HCEC 1CT (cell line): ENCODE measurements around the gene TMEM132C.

Source experiments
- DNase-seq: peaks from one replicate; pipeline ENCODE4 v3.0.0-alpha.2; 2017

TMEM132C gene

GRCh38 chr12:128290938-128291337 is 24.0 kb downstream of the TMEM132C start:
- no peak for DNase-seq

- DNase-seq, result no peak
Observed at GRCh38 chr12:128298091-128298748, 31.2 kb downstream of the TMEM132C start.

- DNase-seq, result no peak
Observed at GRCh38 chr12:128305336-128305892, 38.4 kb downstream of the TMEM132C start.

- DNase-seq, result no peak
Observed at GRCh38 chr12:128307791-128308190, 40.8 kb downstream of the TMEM132C start.

GRCh38 chr12:128312661-128313060 is 45.7 kb downstream of the TMEM132C start:
- DNase-seq, result no peak

- DNase-seq, result no peak
Observed at GRCh38 chr12:128313931-128314330, 47.0 kb downstream of the TMEM132C start.

GRCh38 chr12:128314611-128315010 is 47.6 kb downstream of the TMEM132C start:
- no peak for DNase-seq

GRCh38 chr12:128316078-128316477 is 49.1 kb downstream of the TMEM132C start:
- DNase-seq, result no peak

- no peak for DNase-seq
Observed at GRCh38 chr12:128316973-128317526, 50.1 kb downstream of the TMEM132C start.

GRCh38 chr12:128318341-128318740 is 51.4 kb downstream of the TMEM132C start:
- no peak for DNase-seq

- DNase-seq, result no peak
Observed at GRCh38 chr12:128318946-128319345, 52.0 kb downstream of the TMEM132C start.

- no peak for DNase-seq
Observed at GRCh38 chr12:128322341-128322740, 55.4 kb downstream of the TMEM132C start.

- no peak for DNase-seq
Observed at GRCh38 chr12:128323145-128323920, 56.4 kb downstream of the TMEM132C start.

- no peak for DNase-seq
Observed at GRCh38 chr12:128325646-128326045, 58.7 kb downstream of the TMEM132C start.

GRCh38 chr12:128326406-128326805 is 59.4 kb downstream of the TMEM132C start:
- no peak for DNase-seq

- no peak for DNase-seq
Observed at GRCh38 chr12:128328961-128329360, 62.0 kb downstream of the TMEM132C start.

- no peak for DNase-seq
Observed at GRCh38 chr12:128336204-128337070, 69.5 kb downstream of the TMEM132C start.

- DNase-seq, result no peak
Observed at GRCh38 chr12:128337071-128337345, 70.0 kb downstream of the TMEM132C start.

GRCh38 chr12:128337431-128338170 is 70.6 kb downstream of the TMEM132C start:
- no peak for DNase-seq

- DNase-seq, result no peak
Observed at GRCh38 chr12:128338386-128339125, 71.6 kb downstream of the TMEM132C start.

GRCh38 chr12:128339126-128339520 is 72.2 kb downstream of the TMEM132C start:
- no peak for DNase-seq

GRCh38 chr12:128339631-128340030 is 72.7 kb downstream of the TMEM132C start:
- DNase-seq, result no peak
